ENCODE measurements around the gene ISLR. TPM values are rescaled to one million over a fixed set of nuclear protein-coding genes. Genes with fewer than 3 reads are reported as not detected.
A peak's percentile ranks its signal among the peaks of the same experiment; 100 is the strongest.

Gene ISLR
- total and polyA plus RNA-seq, 2 of the 8 experiments (the other 6 are each of a cell fraction or from before 2014, with no cell fraction given) = 0.29 to 0.35 TPM

DNA sequence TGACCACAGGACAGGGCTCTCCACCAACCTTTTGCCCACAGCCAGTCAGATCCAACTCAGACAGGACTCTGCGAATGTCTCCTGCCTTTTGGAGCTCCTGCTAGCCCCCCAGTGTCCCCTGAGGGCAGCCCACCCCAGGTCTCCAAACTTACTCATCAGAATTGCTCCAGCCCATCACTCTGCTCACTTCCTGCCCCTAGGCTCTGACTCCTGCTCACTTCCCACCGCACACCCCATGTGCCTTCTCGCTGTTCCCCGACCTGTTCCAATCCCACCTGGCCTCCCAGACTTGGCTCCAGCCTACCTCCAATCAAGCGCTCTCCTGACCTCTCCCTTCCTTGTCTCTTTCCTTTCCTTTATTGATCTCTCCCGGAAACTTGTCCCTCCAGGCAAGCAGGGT is 35.0 kb downstream of the ISLR start:
- DNase-seq (ENCODE audit: low read depth in 1 of 2, low spot score in 2 of 2) (no peak), FAIRE-seq (no peak)
- H3K23me2 ChIP-seq (ENCODE audit: low read depth, low read length) = no peaks in the 10 kb centered on the region; the same call in 1 of the 2 replicates
- no peak overlapping the region for H3K9ac ChIP-seq (replicated peaks in 1 of 4; ENCODE audit: extremely low read depth in 1 of 4, low read depth in 3 of 4, low read length in 3 of 4)
- TF ChIP-seq E2F6 (IDR thresholded peaks at IDR 0.05) = peak; percentile 64; the same call in 1 of the 2 replicates
- no peak for TF ChIP-seq EZH2 (IDR thresholded peaks at IDR 0.05; ENCODE audit: low read depth, low read length, severe bottlenecking)
- H3K79me1 ChIP-seq (ENCODE audit: low read depth, low read length) = no peaks in the 10 kb centered on the region
- H4K5ac ChIP-seq (ENCODE audit: insufficient read length, low read depth, low read length) = peak overlapping the region; percentile 18
- H2AFZ ChIP-seq (ENCODE audit: low read length) = no peak overlapping the region
- H3K27ac ChIP-seq (ENCODE audit: low read depth, low read length) = no peak overlapping the region
- peaks cover 20 to 60% (median 43%) of the 10 kb centered on the region in 4 experiments for H3K4me1 ChIP-seq (replicated peaks in 1 of 4; ENCODE audit: control insufficient read depth in 3 of 4, insufficient read depth in 4 of 4, low read length in 3 of 4)
- H2BK5ac ChIP-seq (ENCODE audit: low read depth, low read length) = peak overlapping the region; percentile 91; the same call in 1 of the 2 replicates
- peak overlapping the region; percentile 67; the same call in 1 of the 2 replicates for H2BK15ac ChIP-seq (ENCODE audit: low read length)
- no peaks in the 10 kb centered on the region for H4K20me1 ChIP-seq (replicated peaks in 1 of 2; ENCODE audit: control insufficient read depth in 1 of 2, insufficient read depth in 2 of 2, low read length in 2 of 2)
- 63% methylated on average over 6 of the region's 6 CpGs; no CpG with 5 or more reads in 1 of the 2 experiments for WGBS, 2 experiments (ENCODE audit: extremely low coverage in 1 of 2, insufficient coverage in 1 of 2, insufficient read length in 1 of 2, insufficient replicate concordance in 2 of 2, low coverage in 1 of 2, low lambda C conversion rate in 2 of 2, missing lambda C conversion rate in 1 of 2)
- H3K4me2 ChIP-seq (ENCODE audit: insufficient read depth in 1 of 2, low read depth in 2 of 2, low read length in 2 of 2) = peak overlapping the region; percentile 24 to 40; a peak in 3 of 4 replicates
- no peak overlapping the region; the same call in 1 of the 2 replicates for H4K8ac ChIP-seq (ENCODE audit: extremely low read depth, insufficient read depth, low read length)
- peak overlapping the region; percentile 97; the same call in 1 of the 2 replicates for H2AK5ac ChIP-seq (ENCODE audit: low read depth, low read length)
- POLR2A ChIA-PET (ENCODE audit: partially characterized antibody) = interaction anchor here (0.5 to 5.9 kb wide), 8 partner anchors 8 to 86 kb away, joined by 3 to 38 read pairs (median 4); no protein-coding TSS in a partner anchor
- peak overlapping the region; percentile 61 for H3K18ac ChIP-seq (ENCODE audit: extremely low read depth, low read length)
- no peak overlapping the region for H3K14ac ChIP-seq (ENCODE audit: insufficient read length)
- peaks cover 0 to 11% (median 4%) of the 10 kb centered on the region in 4 experiments; a peak in 3 of 7 replicates for H3K27me3 ChIP-seq (replicated peaks in 1 of 4; ENCODE audit: control insufficient read depth in 3 of 4, extremely low read depth in 1 of 4, insufficient read depth in 3 of 4, low read length in 3 of 4)
- peak overlapping the region; percentile 96; the same call in 1 of the 2 replicates for H2BK12ac ChIP-seq (ENCODE audit: low read depth, low read length)
- no peaks in the 10 kb centered on the region for H3K36me3 ChIP-seq (ENCODE audit: control insufficient read depth in 2 of 4, insufficient read depth in 4 of 4, low read length in 3 of 4)
- peak overlapping the region; percentile 72 for H3K4ac ChIP-seq (replicated peaks; ENCODE audit: insufficient read length, low read depth, low read length)
- H4K91ac ChIP-seq (replicated peaks; ENCODE audit: insufficient read length, low read length) = peak overlapping the region; percentile 96
- H2BK120ac ChIP-seq (replicated peaks; ENCODE audit: low read depth, low read length) = peak overlapping the region; percentile 87
- H3K9me3 ChIP-seq (ENCODE audit: insufficient read depth in 2 of 2, low read depth in 1 of 2, low read length in 1 of 2) = no peaks in the 10 kb centered on the region
- peak overlapping the region; percentile 62; the same call in 1 of the 2 replicates for H2BK20ac ChIP-seq (ENCODE audit: low read length)
- H3K79me2 ChIP-seq (ENCODE audit: control insufficient read depth in 1 of 2, insufficient read depth in 2 of 2, low read length in 2 of 2) = no peaks in the 10 kb centered on the region
- H3K4me3 ChIP-seq (ENCODE audit: extremely low read depth in 1 of 4, insufficient read depth in 2 of 4, low read depth in 3 of 4, low read length in 4 of 4) = peak overlapping the region in 1 of 4 experiments; percentile 21; a peak in 2 of 8 replicates
- H3K23ac ChIP-seq (ENCODE audit: insufficient read length) = no peak overlapping the region
- no peak overlapping the region for H3K56ac ChIP-seq (replicated peaks; ENCODE audit: insufficient read length, low read depth, low read length)
- CTCF ChIA-PET (ENCODE audit: partially characterized antibody) = interaction anchor here (0.9 to 2.9 kb wide), 13 partner anchors 9 to 115 kb away, joined by 3 to 14 read pairs (median 4); partner anchors contain the start of gene ISLR2

Data from H1 (cell line).